Measurements from ENCODE around the gene RPP25L.

RPP25L gene

DNA sequence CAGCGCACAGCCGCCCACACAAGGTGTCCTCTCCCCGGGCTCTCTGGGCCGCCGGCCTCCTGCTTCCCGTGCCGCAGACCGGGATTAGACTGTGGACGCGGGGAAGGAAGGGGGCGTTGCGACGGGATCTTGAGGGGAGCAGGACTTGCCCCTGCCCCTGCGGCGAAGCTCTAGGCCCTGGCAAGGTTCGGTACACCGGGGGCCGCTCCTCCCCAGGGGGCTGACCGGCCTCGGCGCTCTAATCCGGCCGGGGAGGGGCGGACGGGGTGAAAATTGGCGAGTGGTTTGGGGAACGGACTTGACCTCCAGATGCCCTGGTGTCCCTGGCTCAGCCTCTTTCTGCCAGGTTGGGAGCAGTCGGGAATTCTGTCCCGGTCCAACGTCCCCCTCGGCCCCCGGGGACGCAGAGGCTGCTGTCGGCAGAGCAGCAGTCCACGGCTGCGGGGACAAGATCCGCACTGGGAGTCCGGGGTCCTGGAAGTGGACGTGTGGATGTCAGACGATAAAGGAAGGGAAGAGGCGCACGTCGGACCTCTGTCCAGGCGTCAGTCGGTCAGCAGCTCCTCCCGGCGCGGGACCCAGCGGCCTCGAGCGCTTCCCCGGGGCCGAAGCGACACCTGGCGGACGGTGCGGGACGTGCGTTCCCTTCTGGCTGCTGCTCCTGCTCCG, 20.5 kb downstream of the RPP25L start:
- TF ChIP-seq, protein P1, sequence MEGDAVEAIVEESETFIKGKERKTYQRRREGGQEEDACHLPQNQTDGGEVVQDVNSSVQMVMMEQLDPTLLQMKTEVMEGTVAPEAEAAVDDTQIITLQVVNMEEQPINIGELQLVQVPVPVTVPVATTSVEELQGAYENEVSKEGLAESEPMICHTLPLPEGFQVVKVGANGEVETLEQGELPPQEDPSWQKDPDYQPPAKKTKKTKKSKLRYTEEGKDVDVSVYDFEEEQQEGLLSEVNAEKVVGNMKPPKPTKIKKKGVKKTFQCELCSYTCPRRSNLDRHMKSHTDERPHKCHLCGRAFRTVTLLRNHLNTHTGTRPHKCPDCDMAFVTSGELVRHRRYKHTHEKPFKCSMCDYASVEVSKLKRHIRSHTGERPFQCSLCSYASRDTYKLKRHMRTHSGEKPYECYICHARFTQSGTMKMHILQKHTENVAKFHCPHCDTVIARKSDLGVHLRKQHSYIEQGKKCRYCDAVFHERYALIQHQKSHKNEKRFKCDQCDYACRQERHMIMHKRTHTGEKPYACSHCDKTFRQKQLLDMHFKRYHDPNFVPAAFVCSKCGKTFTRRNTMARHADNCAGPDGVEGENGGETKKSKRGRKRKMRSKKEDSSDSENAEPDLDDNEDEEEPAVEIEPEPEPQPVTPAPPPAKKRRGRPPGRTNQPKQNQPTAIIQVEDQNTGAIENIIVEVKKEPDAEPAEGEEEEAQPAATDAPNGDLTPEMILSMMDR (IDR thresholded peaks at IDR 0.05; ENCODE audit: borderline replicate concordance, control extremely low read depth, extremely low read depth, insufficient read depth, missing control alignments) = peak; percentile 97
- peak; percentile 94 for DNase-seq (ENCODE audit: low spot score)
- in situ Hi-C loops (cut with MboI; ENCODE audit: low sequenced_read_pairs, unreplicated experiment) = no loop called here

DNA sequence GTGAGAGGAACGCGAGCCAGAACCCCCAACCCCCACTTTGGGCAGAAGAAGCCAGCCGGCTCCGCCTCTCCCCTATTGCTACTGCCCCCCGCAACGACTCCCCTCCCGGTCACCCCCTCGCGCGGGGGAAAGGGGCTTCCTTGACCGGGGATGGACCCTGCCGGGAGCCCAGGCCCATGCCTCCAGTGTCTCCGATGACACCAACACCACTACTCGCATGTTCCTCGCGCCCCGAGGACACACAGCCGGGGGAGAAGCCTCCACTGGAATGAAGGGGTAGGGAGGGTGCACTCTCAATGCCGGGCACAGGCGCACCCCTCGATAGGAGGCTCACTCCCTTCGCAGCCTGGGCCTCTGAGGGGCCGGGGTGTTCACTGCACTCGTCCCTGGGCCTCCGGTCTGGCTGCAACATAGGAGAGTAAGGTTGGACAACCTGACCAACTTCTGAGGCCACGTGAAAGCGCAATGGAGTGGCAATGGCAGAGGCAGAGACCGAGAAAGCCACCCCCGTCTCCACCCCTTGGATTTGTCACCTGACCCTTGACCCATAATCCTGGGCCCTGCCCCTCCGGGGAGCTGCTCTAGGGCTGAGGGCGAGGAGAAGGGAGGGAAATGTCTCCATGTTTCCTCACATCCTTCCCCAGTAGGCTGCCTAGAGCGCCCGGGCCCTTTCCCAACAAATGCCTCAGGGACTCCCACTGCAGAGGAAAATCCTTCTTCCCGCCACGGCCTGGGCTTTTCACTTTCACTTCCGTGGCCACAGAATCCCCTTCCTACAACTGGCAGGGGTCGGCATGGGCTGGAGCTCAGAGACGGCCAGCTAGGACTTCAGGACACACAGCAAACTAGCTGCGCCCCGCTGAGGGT, 21.3 kb downstream of the RPP25L start:
- TF ChIP-seq, protein P1 (IDR thresholded peaks at IDR 0.05; ENCODE audit: borderline replicate concordance, control extremely low read depth, extremely low read depth, insufficient read depth, missing control alignments) = no peak
- in situ Hi-C loops (cut with MboI; ENCODE audit: low sequenced_read_pairs, unreplicated experiment) = no loop called here
- DNase-seq (ENCODE audit: low spot score) = peak; percentile 54

DNA sequence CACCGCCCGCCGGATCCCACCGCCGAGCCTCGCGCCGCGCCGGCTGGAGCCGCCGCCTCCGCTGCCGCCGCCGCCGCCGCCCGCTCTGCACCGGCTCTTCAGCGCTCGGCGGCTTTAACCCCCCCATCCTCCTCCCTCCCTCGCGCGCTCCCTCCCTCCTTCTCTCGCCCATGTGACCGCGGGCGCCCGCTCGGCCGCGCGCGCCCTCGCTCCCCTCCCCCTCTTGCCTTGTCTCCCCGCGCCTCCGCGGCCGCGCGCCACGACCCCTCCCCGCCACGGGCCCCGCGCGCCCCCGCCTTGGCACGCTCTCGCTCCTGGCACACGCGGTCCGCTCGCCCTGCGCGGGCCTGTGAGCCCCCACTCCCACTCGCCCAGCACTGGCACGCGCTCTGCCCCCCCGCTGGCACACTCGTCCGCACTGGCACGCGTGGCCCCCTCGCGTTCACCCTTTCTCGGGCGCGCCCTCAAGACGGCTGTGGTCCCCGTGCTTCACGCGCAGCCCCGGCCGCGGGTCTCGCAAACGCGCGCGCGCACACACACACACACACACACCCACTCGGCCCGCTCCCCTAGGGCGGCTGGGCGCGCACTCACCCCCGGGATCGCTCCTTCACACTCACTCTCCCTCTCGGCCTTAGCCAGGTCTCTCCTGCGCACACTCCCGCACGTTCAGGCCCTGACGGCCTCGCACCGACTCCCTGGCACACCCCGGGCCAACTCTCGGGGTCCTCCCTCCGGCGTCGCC, 22.1 kb downstream of the RPP25L start, which contains the start of gene CNTFR:
Gene CNTFR (minus strand): TSS at position 89 of the 745 bp plus-strand sequence. CDS start 20,743 bp downstream, outside the sequence.
- TF ChIP-seq, protein P1 (IDR thresholded peaks at IDR 0.05; ENCODE audit: borderline replicate concordance, control extremely low read depth, extremely low read depth, insufficient read depth, missing control alignments) = no peak
- in situ Hi-C loops (cut with MboI; ENCODE audit: low sequenced_read_pairs, unreplicated experiment) = no loop called here
- DNase-seq (ENCODE audit: low spot score) = peak; percentile 31

DNA sequence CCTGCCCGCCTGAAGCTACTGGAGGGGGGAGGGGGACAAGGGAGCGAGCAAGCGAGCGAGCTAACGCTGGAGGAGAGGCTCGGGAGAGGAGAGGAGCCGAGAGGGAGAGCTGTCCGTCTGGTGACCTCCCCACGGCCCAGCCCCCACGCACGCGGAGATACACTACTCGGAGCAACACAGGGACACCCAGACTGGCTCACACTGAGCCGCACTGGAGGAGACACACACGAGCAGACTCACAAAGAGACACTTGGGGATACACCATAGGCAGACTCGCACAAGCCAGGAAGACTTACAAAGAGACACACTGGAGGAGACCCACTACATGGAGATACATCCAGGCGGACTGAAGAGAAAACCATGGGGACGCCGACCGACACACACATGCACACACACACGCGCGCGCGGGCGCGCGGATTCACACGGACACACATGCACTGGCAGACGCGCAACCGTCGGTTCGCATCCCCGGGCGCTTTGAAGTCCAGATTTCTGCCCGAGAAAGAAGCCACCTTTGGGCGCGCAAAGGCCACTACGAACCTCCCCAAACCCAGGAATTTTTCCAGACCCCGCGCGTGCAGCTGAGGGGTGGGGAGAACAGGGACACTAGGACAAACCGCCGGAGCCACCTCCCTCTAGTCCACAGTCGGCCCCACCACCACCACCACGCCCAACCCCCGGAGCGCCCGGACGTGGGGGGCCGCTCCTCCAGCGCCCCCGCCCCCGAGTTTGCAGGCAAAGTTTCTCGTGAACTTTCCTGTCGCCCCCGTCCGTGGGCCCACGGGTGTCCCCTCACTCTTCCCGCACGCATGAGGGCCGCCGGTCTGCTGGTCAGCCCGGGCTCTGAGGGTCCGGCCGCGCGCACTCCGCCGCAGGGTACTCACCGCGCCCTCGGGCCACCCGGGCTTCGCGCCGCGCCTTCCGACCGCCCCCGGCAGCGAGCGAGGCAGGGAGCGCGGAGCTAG, 22.9 kb downstream of the RPP25L start:
- DNase-seq (ENCODE audit: low spot score) = no peak
- in situ Hi-C loops (cut with MboI; ENCODE audit: low sequenced_read_pairs, unreplicated experiment) = no loop called here
- TF ChIP-seq, protein P1 (IDR thresholded peaks at IDR 0.05; ENCODE audit: borderline replicate concordance, control extremely low read depth, extremely low read depth, insufficient read depth, missing control alignments) = no peak

DNA sequence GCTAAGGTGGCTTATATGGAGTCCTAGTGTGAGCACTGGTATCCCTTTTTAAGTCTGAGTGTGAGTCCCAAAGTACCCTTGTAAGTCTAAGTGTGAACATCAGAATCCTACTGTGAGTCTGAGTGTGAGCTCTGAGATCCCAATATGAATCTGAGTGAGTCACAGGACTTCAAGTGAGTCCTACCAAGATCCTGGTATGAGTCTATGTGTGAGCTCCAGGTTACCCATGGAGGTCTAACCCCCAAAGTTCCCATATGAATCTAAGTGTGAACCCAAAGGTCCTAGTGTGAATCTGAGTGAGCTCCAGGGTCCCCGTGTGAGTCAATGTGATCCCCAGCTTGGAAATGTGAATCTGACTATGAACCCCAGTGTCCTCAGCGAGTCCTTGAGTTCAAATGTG, 24.6 kb downstream of the RPP25L start:
- TF ChIP-seq, protein P1 (IDR thresholded peaks at IDR 0.05; ENCODE audit: borderline replicate concordance, control extremely low read depth, extremely low read depth, insufficient read depth, missing control alignments) = no peak
- in situ Hi-C loops (cut with MboI; ENCODE audit: low sequenced_read_pairs, unreplicated experiment) = no loop called here
- no peak for DNase-seq (ENCODE audit: low spot score)

Measured in GM13976 (cell line).